Caco-2 (cell line): Measurements from ENCODE around the gene FKBP1A. TPM values are rescaled to one million over a fixed set of nuclear protein-coding genes. Genes with fewer than 3 reads are reported as not detected.

ENCODE experiments used
- BruUV-seq: library from RNA; stranded (reverse); fragments of 400-500 nt; replicated peaks from 2 replicates; lab custom pipeline; 2021; lab: Mats Ljungman, UMichigan
- CTCF ChIA-PET: fragments of 300-600 bp; sonication (Branson Sonifier 250); formaldehyde crosslinking; loops from one replicate; lab custom pipeline; 2022; ENCODE audit warnings: antibody characterized with exemption; lab: Charles Lee
- POLR2A ChIA-PET: fragments of 300-600 bp; sonication (Branson Sonifier 250); formaldehyde crosslinking; loops from one replicate; lab custom pipeline; 2022; ENCODE audit warnings: antibody characterized with exemption; lab: Charles Lee
- DNase-seq, 2 experiments: peaks; one replicate each; pipeline versions ENCODE4 v3.0.0 to v3.0.0-alpha.2; 2020 to 2022
- H3K27me3 ChIP-seq: replicated peaks from 2 replicates; pipeline ENCODE4 v1.6.0; 2011; ENCODE audit warnings: low read length; ENCODE audit not compliant: control insufficient read depth, insufficient read depth
- H3K36me3 ChIP-seq: 2 replicates; pipeline ENCODE4 v1.5.1; 2011; ENCODE audit warnings: low read length; ENCODE audit not compliant: control insufficient read depth, insufficient read depth
- H3K4me1 ChIP-seq: fragments of 250-450 bp; sonication (Bioruptor Pico); 2 replicates; pipeline ENCODE4 v1.5.1; 2020; ENCODE audit warnings: mild to moderate bottlenecking
- H3K4me3 ChIP-seq: 2 replicates; pipeline ENCODE4 v1.5.1; 2011; ENCODE audit warnings: low read depth, mild to moderate bottlenecking, control low read depth, low read length
- H3K9me3 ChIP-seq: fragments of 250-450 bp; sonication (Bioruptor Pico); 2 replicates; pipeline ENCODE4 v1.5.1; 2020; ENCODE audit warnings: mild to moderate bottlenecking, moderate library complexity
- H3K27ac Mint-ChIP-seq: one replicate; pipeline ENCODE4 v1.8.0; 2022; ENCODE audit warnings: mixed read lengths; ENCODE audit not compliant: unreplicated experiment
- H3K27me3 Mint-ChIP-seq: one replicate; pipeline ENCODE4 v1.8.0; 2022; ENCODE audit warnings: mixed read lengths; ENCODE audit not compliant: insufficient read depth, unreplicated experiment
- H3K36me3 Mint-ChIP-seq: one replicate; pipeline ENCODE4 v1.8.0; 2022; ENCODE audit warnings: mild to moderate bottlenecking, mixed read lengths; ENCODE audit not compliant: insufficient read depth, unreplicated experiment
- H3K4me1 Mint-ChIP-seq: one replicate; pipeline ENCODE4 v1.8.0; 2022; ENCODE audit warnings: low read depth, mixed read lengths; ENCODE audit not compliant: unreplicated experiment
- H3K4me3 Mint-ChIP-seq: one replicate; pipeline ENCODE4 v1.8.0; 2022; ENCODE audit warnings: mild to moderate bottlenecking, moderate library complexity, mixed read lengths; ENCODE audit not compliant: unreplicated experiment
- H3K9me3 Mint-ChIP-seq: one replicate; pipeline ENCODE4 v1.8.0; 2022; ENCODE audit warnings: mixed read lengths; ENCODE audit not compliant: unreplicated experiment
- CTCF ChIP-seq, 2 experiments: fragments of 200-600 bp in 1 of 2; IDR thresholded peaks; 1 replicate in 1 of 2; 2 replicates in 1 of 2; pipeline versions ENCODE4 v1.5.1 to v1.8.0; 2011 to 2022; ENCODE audit warnings: antibody characterized with exemption in 1 of 2, control low read depth in 1 of 2, inconsistent platforms in 1 of 2, low read depth in 1 of 2, low read length in 1 of 2, mild to moderate bottlenecking in 1 of 2, moderate library complexity in 1 of 2; ENCODE audit not compliant: insufficient read depth in 1 of 2, severe bottlenecking in 1 of 2, unreplicated experiment in 1 of 2
- intact Hi-C: fragments of 100-400 bp; cut with micrococcal nuclease; formaldehyde crosslinking; loops from one replicate; pipeline ENCODE4 v1.10.0; 2022; ENCODE audit not compliant: unreplicated experiment
- total RNA-seq: library from RNA; stranded (reverse); gene quantifications from 2 replicates; pipeline ENCODE4 v1.2.3, GENCODE V29; 2022

The FKBP1A gene
- total RNA-seq, 1 experiment from 2014 or later, result 220 TPM

- H3K9me3 ChIP-seq, result peaks cover 11% of the 10 kb centered on the region
- Mint-ChIP-seq H3K27me3 (no peaks in the 10 kb centered on the region), H3K36me3 (peaks cover 4% of the 10 kb centered on the region), H3K4me3 (no peak overlapping the region), H3K4me1 (peaks cover 9% of the 10 kb centered on the region), H3K9me3 (peaks cover 11% of the 10 kb centered on the region), H3K27ac (no peak overlapping the region)
- intact Hi-C loops, result no loop called here
- ChIA-PET POLR2A (no interaction called here), CTCF (no interaction called here)
- no peak for DNase-seq
- no peaks in the 10 kb centered on the region for H3K27me3 ChIP-seq
- no TSS peak for BruUV-seq
- H3K4me1 ChIP-seq, result peaks cover 10% of the 10 kb centered on the region
- no peak overlapping the region for H3K4me3 ChIP-seq
- H3K36me3 ChIP-seq, result no peaks in the 10 kb centered on the region
- TF ChIP-seq CTCF (IDR thresholded peaks at IDR 0.05; ENCODE audit: insufficient read depth in 1 of 2, low read depth in 1 of 2, low read length in 1 of 2, severe bottlenecking in 1 of 2, unreplicated experiment in 1 of 2), result no peak
Measured at GRCh38 chr20:1405801-1406200, 12.9 kb upstream of the FKBP1A start.

- POLR2A ChIA-PET, result no interaction called here
- Mint-ChIP-seq H3K27ac (no peak overlapping the region), H3K9me3 (peaks cover 11% of the 10 kb centered on the region), H3K27me3 (no peaks in the 10 kb centered on the region), H3K36me3 (peaks cover 10% of the 10 kb centered on the region), H3K4me3 (no peak overlapping the region), H3K4me1 (peaks cover 28% of the 10 kb centered on the region)
- intact Hi-C loops, result no loop called here
- H3K36me3 ChIP-seq, result no peaks in the 10 kb centered on the region
- CTCF ChIA-PET, result no interaction called here
- DNase-seq, result no peak
- H3K27me3 ChIP-seq, result no peaks in the 10 kb centered on the region
- no peak overlapping the region for H3K4me3 ChIP-seq
- no TSS peak for BruUV-seq
- peaks cover 30% of the 10 kb centered on the region for H3K4me1 ChIP-seq
- H3K9me3 ChIP-seq, result peaks cover 6% of the 10 kb centered on the region; the same call in 1 of the 2 replicates
- no peak for TF ChIP-seq CTCF (IDR thresholded peaks at IDR 0.05; ENCODE audit: insufficient read depth in 1 of 2, low read depth in 1 of 2, low read length in 1 of 2, severe bottlenecking in 1 of 2, unreplicated experiment in 1 of 2)
Measured at GRCh38 chr20:1403624-1404023, 10.8 kb upstream of the FKBP1A start.

GRCh38 chr20:1402149-1402548, 9.3 kb upstream of the FKBP1A start:
- no peak for DNase-seq
- BruUV-seq, result no TSS peak
- Mint-ChIP-seq H3K4me3 (no peak overlapping the region), H3K9me3 (peaks cover 11% of the 10 kb centered on the region), H3K36me3 (peaks cover 10% of the 10 kb centered on the region), H3K27ac (no peak overlapping the region), H3K27me3 (no peaks in the 10 kb centered on the region), H3K4me1 (peaks cover 28% of the 10 kb centered on the region)
- no peak overlapping the region for H3K4me3 ChIP-seq
- peaks cover 6% of the 10 kb centered on the region; the same call in 1 of the 2 replicates for H3K9me3 ChIP-seq
- intact Hi-C loops, result no loop called here
- H3K36me3 ChIP-seq, result no peaks in the 10 kb centered on the region
- CTCF ChIA-PET, result interaction anchor here (1.1 kb wide), 1 partner anchor 102 kb away, joined by 3 read pairs; no protein-coding TSS in a partner anchor
- POLR2A ChIA-PET, result interaction anchor here (1.2 kb wide), 1 partner anchor 9 kb away, joined by 4 read pairs; no protein-coding TSS in a partner anchor
- peaks cover 39% of the 10 kb centered on the region for H3K4me1 ChIP-seq
- no peaks in the 10 kb centered on the region for H3K27me3 ChIP-seq
- no peak for TF ChIP-seq CTCF (IDR thresholded peaks at IDR 0.05; ENCODE audit: insufficient read depth in 1 of 2, low read depth in 1 of 2, low read length in 1 of 2, severe bottlenecking in 1 of 2, unreplicated experiment in 1 of 2)
